PFSK-1 (cell line): ENCODE results near the gene UBE3B.

ENCODE experiments used
- FOXP2 ChIP-seq: optimal IDR thresholded peaks from 2 replicates; pipeline ENCODE3; 2011; ENCODE audit warnings: borderline replicate concordance, control low read depth, inconsistent platforms; ENCODE audit not compliant: insufficient read depth; ENCODE audit errors: extremely low read length, extremely low read depth
- POLR2AphosphoS5 ChIP-seq: IDR thresholded peaks from 2 replicates; pipeline ENCODE4 v1.6.1; 2012; ENCODE audit warnings: low read depth, mild to moderate bottlenecking, control low read depth, low read length, moderate library complexity
- REST ChIP-seq, 2 experiments: IDR thresholded peaks; 2 replicates each; pipeline versions ENCODE4 v1.6.1 to v1.8.0; 2011 to 2012; ENCODE audit warnings: low read depth in 2 of 2, low read length in 2 of 2, control low read depth in 1 of 2, inconsistent platforms in 1 of 2, mild to moderate bottlenecking in 1 of 2, moderate library complexity in 1 of 2; ENCODE audit not compliant: insufficient read depth in 1 of 2
- SIN3A ChIP-seq: IDR thresholded peaks from 2 replicates; pipeline ENCODE4 v1.6.1; 2012; ENCODE audit warnings: mild to moderate bottlenecking, low read length, moderate library complexity, borderline replicate concordance; ENCODE audit not compliant: insufficient read depth
- TAF1 ChIP-seq: IDR thresholded peaks from 2 replicates; pipeline ENCODE4 v1.6.1; 2012; ENCODE audit warnings: low read length, control low read depth, borderline replicate concordance; ENCODE audit not compliant: insufficient read depth

The UBE3B gene

DNA sequence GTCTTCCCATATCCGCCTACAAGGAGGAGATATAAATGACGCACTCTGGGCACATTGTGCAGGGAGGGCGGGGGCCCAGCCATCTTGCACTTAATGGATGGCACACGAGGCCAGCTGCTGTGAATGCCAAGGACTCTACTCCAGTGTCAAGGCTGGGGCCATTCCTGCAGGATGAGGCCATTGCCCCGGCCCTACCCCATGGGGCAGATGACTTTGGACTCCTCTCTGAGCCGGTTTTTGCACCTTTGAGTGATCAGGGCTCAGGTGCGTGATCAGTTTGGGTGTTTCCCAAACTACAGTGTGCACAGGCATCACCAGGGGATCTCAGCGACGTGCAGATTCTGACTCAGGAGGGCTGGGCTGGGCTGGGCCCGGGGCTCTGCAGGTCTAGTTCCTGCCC lies 79.8 kb downstream of the UBE3B start:
- TF ChIP-seq FOXP2, result no peak
- TF ChIP-seq REST (IDR thresholded peaks at IDR 0.05; ENCODE audit: insufficient read depth in 1 of 2, low read depth in 2 of 2, low read length in 2 of 2), result no peak
- no peak for TF ChIP-seq SIN3A
- TF ChIP-seq POLR2AphosphoS5, result no peak

GRCh38 chr12:109557805-109558204 lies 80.4 kb downstream of the UBE3B start:
- TF ChIP-seq TAF1, result no peak
- no peak for TF ChIP-seq POLR2AphosphoS5
- TF ChIP-seq FOXP2, result no peak
- TF ChIP-seq REST (IDR thresholded peaks at IDR 0.05; ENCODE audit: insufficient read depth in 1 of 2, low read depth in 2 of 2, low read length in 2 of 2), result no peak
- TF ChIP-seq SIN3A, result no peak

DNA sequence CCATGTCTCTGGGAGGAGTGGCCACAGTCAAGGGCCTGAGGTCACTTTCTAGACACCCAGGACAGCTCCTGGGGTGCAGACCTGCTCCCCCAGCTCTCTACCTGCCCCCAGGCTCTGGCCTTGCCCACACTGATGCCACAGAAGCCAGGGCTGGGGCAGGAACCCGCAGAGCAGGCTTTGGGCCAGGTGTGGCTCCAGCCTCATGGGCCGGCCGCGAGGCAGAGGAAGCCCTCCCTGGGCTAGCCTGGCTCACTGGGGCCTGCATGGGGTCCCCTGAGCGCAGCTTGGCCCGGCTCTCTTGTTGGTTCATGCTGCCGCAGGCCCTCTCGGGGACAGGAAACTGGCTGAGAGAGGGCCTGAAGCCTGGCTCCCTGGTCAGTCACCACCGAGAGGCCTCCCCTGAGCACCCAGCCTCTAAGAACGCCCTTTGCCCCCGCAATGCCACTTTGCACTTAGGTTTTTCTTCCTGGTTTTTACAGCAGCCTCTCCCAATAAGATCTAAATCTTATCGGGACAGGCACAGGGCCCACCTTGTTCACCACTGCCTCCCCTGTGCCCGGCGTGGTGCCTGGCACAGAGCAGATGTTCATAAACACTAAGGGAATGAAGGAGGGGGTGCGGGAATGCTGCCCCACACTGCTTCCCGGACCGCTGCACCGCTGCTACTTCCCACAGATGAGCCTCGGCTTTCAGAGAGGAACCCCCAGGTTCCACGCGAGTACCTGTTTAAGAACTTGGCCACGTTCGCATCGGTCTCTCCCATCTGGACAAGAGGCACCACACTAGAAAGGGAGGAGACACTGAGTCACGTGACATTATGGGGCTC lies 81.2 kb downstream of the UBE3B start:
- no peak for TF ChIP-seq SIN3A

GRCh38 chr12:109559200-109559505 lies 81.7 kb downstream of the UBE3B start:
- TF ChIP-seq REST (IDR thresholded peaks at IDR 0.05; ENCODE audit: insufficient read depth in 1 of 2, low read depth in 2 of 2, low read length in 2 of 2) (no peak), TAF1 (no peak), FOXP2 (no peak)

- TF ChIP-seq POLR2AphosphoS5 (no peak), FOXP2 (no peak), SIN3A (no peak), TAF1 (no peak), REST (IDR thresholded peaks at IDR 0.05; ENCODE audit: insufficient read depth in 1 of 2, low read depth in 2 of 2, low read length in 2 of 2) (no peak)
Observed at GRCh38 chr12:109559601-109560000, 82.2 kb downstream of the UBE3B start.
